Memory B cell (primary cell): Measurements from ENCODE around the gene SORCS2.

Experiments used
- ATAC-seq: fragments of 150-1000 bp; cut with Tn5 transposase; 2 replicates; pipeline ENCODE4 v1.10.0; 2021; ENCODE audit warnings: low read depth, mild to moderate bottlenecking, moderate library complexity
- DNase-seq, 2 donors: peaks; one replicate each; pipeline ENCODE4 v3.0.0; 2022; ENCODE audit warnings: low spot score in 2 of 2
- H3K27ac Mint-ChIP-seq: one replicate; pipeline ENCODE4 v1.8.0; 2022; ENCODE audit warnings: mild to moderate bottlenecking, moderate library complexity, mixed read lengths
- H3K27me3 Mint-ChIP-seq: one replicate; pipeline ENCODE4 v1.8.0; 2022; ENCODE audit warnings: mixed read lengths
- H3K36me3 Mint-ChIP-seq: one replicate; pipeline ENCODE4 v1.8.0; 2022; ENCODE audit warnings: mild to moderate bottlenecking, mixed read lengths
- H3K4me1 Mint-ChIP-seq: one replicate; pipeline ENCODE4 v1.8.0; 2022; ENCODE audit warnings: mixed read lengths
- H3K4me3 Mint-ChIP-seq: one replicate; pipeline ENCODE4 v1.8.0; 2022; ENCODE audit warnings: mild to moderate bottlenecking, moderate library complexity, mixed read lengths
- H3K9me3 Mint-ChIP-seq: one replicate; pipeline ENCODE4 v1.8.0; 2022; ENCODE audit warnings: mixed read lengths

SORCS2 gene

DNA sequence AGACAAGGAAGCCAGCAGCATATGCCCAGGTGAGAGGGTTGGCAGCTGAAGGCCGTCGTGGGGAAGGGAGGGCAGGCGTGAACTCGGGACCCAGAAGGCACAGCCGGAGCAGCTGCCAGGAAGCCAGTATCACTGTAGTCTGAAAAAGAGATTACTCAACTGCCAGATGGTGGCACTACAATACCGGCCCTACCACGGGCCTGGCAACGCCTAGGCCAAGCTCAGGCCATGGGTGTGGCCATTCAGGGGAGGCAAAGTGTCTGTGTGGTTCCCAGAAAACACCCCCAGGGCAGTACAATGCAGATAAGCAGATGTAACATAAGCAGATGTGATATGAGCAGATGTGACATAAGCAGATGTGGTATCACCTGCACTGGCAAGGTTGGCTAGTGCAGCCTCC, 511.4 kb downstream of the SORCS2 start:
- H3K36me3 Mint-ChIP-seq: no peaks in the 10 kb centered on the region
- H3K9me3 Mint-ChIP-seq: no peaks in the 10 kb centered on the region
- peaks cover 4% of the 10 kb centered on the region for H3K27me3 Mint-ChIP-seq
- DNase-seq (no peak), ATAC-seq (no peak)
- no peak overlapping the region for H3K27ac Mint-ChIP-seq
- no peaks in the 10 kb centered on the region for H3K4me1 Mint-ChIP-seq
- H3K4me3 Mint-ChIP-seq: no peak overlapping the region

DNA sequence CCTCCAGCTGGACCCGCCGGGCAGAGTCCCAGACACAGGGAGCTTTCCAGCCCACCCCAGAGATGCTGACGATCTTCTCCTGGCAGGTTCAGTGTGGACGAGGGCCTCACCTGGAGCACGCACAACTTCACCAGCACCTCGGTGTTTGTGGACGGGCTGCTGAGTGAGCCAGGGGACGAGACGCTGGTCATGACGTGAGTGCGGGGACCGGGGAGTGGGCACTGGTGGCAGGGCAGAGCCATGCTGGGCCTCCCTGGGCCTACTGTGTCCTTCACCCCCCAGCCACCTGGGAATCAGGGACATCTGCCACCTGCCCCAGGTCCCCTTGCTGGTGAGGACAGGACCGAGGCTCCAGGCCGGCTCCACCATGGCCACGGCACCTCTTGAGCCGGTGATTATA, 511.8 kb downstream of the SORCS2 start:
- no peaks in the 10 kb centered on the region for H3K36me3 Mint-ChIP-seq
- no peak overlapping the region for H3K4me3 Mint-ChIP-seq
- peaks cover 4% of the 10 kb centered on the region for H3K27me3 Mint-ChIP-seq
- H3K9me3 Mint-ChIP-seq: no peaks in the 10 kb centered on the region
- H3K4me1 Mint-ChIP-seq: no peaks in the 10 kb centered on the region
- H3K27ac Mint-ChIP-seq: no peak overlapping the region
- ATAC-seq: no peak
- DNase-seq: no peak

DNA sequence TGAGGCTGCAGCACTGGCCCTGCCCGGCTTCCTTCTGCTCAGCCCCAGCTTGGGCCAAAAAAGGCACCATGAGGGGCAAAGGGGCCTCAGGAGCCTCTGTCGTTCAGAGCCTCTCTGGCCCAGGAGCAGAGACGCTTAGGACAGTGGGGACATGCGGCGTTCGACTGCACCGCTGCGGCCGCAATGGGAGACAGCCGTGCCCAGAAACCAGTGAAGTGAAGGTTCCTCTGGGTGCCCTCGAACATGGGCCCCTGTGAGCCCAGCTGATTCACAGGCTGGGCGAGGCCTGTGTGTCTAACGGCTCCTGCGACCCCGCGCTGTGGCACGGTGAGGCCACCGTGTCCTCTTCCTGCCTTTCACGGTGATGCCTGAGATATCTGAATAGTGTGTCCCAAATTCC, 512.3 kb downstream of the SORCS2 start:
- no peak overlapping the region for H3K4me3 Mint-ChIP-seq
- ATAC-seq (no peak), DNase-seq (no peak)
- no peaks in the 10 kb centered on the region for H3K4me1 Mint-ChIP-seq
- H3K27me3 Mint-ChIP-seq: peaks cover 3% of the 10 kb centered on the region
- H3K9me3 Mint-ChIP-seq: no peaks in the 10 kb centered on the region
- H3K27ac Mint-ChIP-seq: no peak overlapping the region
- H3K36me3 Mint-ChIP-seq: no peaks in the 10 kb centered on the region

GRCh38 chr4:7705062-7705461, 512.7 kb downstream of the SORCS2 start:
- Mint-ChIP-seq H3K4me3 (no peak overlapping the region), H3K36me3 (no peaks in the 10 kb centered on the region), H3K9me3 (no peaks in the 10 kb centered on the region), H3K27ac (no peak overlapping the region), H3K4me1 (no peaks in the 10 kb centered on the region), H3K27me3 (peaks cover 1% of the 10 kb centered on the region)
- ATAC-seq (no peak), DNase-seq (no peak)

- H3K36me3 Mint-ChIP-seq: no peaks in the 10 kb centered on the region
- no peak overlapping the region for H3K27ac Mint-ChIP-seq
- peaks cover 1% of the 10 kb centered on the region for H3K27me3 Mint-ChIP-seq
- ATAC-seq (no peak), DNase-seq (no peak)
- no peaks in the 10 kb centered on the region for H3K4me1 Mint-ChIP-seq
- no peak overlapping the region for H3K4me3 Mint-ChIP-seq
- no peaks in the 10 kb centered on the region for H3K9me3 Mint-ChIP-seq
Measured at GRCh38 chr4:7705593-7705992, 513.3 kb downstream of the SORCS2 start.

- Mint-ChIP-seq H3K4me3 (no peak overlapping the region), H3K36me3 (no peaks in the 10 kb centered on the region), H3K4me1 (no peaks in the 10 kb centered on the region), H3K9me3 (no peaks in the 10 kb centered on the region), H3K27me3 (no peaks in the 10 kb centered on the region), H3K27ac (no peak overlapping the region)
- ATAC-seq: no peak
- DNase-seq: no peak
Measured at GRCh38 chr4:7708238-7708637, 515.9 kb downstream of the SORCS2 start.

- DNase-seq (no peak), ATAC-seq (no peak)
- Mint-ChIP-seq H3K9me3 (no peaks in the 10 kb centered on the region), H3K27ac (no peak overlapping the region), H3K36me3 (no peaks in the 10 kb centered on the region), H3K4me1 (no peaks in the 10 kb centered on the region), H3K27me3 (no peaks in the 10 kb centered on the region), H3K4me3 (no peak overlapping the region)
Measured at GRCh38 chr4:7708981-7709380, 516.6 kb downstream of the SORCS2 start.

DNA sequence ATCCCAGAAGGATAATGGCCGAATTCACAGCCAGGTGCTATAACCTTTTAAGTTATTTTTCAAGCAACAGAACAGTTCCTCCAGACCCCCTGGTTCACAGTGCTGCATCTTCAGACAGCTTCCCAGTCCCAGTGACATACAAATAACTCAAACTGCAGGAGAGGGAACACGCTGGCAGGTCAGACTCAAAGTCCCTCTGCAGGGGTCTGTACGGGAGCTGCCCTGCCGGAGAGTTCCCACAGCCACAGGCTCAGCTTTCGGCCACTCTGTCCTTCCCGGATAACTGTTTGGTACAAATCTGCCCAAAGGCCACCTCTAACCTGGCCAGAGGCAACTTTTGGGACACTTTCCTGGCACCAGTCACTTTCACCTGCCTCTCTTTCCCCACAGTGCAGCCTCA, 517.1 kb downstream of the SORCS2 start:
- Mint-ChIP-seq H3K27ac (no peak overlapping the region), H3K36me3 (no peaks in the 10 kb centered on the region), H3K27me3 (no peaks in the 10 kb centered on the region), H3K4me1 (no peaks in the 10 kb centered on the region), H3K9me3 (no peaks in the 10 kb centered on the region), H3K4me3 (no peak overlapping the region)
- ATAC-seq (no peak), DNase-seq (no peak)

DNA sequence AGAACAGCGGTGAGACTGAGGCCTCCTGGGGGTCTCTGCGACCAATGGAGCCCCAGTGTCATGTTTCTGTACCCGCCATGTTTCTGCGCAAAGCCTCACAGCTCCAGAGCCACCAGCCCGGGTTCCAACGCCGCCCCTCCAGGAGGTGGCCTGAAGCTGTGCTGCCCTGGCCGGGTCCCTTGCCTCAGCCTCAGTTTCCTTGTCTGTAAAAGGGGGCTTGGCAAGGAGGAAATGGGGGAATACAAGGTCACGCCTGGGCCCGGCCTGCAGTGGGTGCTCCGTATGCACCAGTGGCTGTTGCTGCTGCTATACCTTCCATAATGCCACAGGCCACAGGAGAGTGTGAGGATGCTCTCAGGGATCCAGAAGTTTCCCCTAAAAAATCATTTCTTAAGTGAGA, 517.8 kb downstream of the SORCS2 start:
- no peak overlapping the region for H3K27ac Mint-ChIP-seq
- H3K9me3 Mint-ChIP-seq: peaks cover 2% of the 10 kb centered on the region
- no peaks in the 10 kb centered on the region for H3K4me1 Mint-ChIP-seq
- no peaks in the 10 kb centered on the region for H3K36me3 Mint-ChIP-seq
- no peak overlapping the region for H3K4me3 Mint-ChIP-seq
- H3K27me3 Mint-ChIP-seq: peaks cover 4% of the 10 kb centered on the region
- ATAC-seq (no peak), DNase-seq (no peak)

DNA sequence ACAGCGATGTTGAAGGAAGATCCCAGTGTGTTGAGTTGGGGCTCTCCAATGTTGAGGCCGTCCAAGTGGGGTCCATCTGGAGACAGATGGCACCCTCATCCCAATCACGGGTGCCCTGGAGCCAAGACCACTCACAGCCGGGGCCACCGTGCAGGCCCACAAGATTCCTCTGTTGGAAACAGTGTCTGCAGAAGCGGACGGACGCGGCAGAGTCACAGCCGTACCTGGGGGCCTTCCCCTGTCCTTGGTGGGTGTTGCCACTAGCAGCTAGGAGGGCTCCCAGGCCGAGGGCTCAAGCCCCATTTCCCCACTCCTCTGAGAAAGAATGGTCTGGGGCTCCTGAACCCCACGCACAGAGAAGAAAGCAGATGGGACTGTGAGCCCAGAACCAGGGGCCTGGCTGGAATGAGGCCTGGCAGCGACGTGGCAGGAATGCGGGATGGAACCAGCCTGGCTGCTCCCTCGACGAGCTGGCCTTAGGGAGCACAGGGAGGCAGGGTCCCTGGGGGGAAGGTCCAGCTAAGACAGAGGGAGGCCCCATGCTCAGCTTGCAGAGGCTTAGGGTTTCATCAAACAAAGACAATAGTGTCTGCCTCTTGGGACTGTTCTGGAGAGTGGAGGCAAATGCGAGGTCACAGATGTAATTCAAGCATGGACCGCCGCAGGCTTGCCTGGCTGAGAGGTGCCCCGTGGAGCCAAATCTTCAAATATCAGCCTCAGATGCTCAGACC, 518.4 kb downstream of the SORCS2 start:
- no peak for DNase-seq
- Mint-ChIP-seq H3K4me3 (no peak overlapping the region), H3K4me1 (no peaks in the 10 kb centered on the region), H3K27ac (no peak overlapping the region), H3K9me3 (peaks cover 2% of the 10 kb centered on the region), H3K36me3 (no peaks in the 10 kb centered on the region), H3K27me3 (peaks cover 4% of the 10 kb centered on the region)
- ATAC-seq: no peak

DNA sequence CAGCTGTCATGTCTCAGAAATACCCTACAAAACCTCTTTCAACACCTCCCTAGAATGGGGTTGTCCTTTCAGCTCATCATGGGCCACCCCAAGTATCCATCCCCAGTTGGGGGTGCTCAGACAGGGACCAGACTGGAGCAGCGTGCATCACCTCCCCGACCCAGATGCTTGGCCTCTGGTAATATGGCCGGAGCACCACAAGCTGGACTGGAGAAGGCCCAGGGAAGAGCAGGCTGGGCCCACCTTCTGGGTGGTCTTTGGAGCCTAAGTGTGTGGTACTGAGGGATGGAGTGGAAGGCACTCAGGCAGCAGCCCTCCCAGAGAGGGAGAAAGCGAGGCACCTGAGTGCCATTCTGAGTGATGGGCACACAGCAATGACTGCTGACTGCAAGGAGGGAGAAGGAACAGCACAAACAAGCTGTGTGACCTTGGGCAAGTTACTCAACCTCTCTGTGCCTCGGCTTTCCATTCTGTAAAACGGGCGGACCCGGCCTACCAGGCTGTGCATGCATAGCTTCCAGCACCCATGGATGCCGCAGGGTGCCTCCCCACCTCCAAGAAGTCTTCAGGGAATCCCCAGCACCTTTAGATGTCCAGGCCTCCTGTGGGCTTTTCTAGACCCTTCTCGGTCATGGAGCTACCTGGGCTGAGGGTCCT, 519.1 kb downstream of the SORCS2 start:
- Mint-ChIP-seq H3K9me3 (peaks cover 4% of the 10 kb centered on the region), H3K4me3 (no peak overlapping the region), H3K4me1 (no peaks in the 10 kb centered on the region), H3K27ac (no peak overlapping the region), H3K36me3 (no peaks in the 10 kb centered on the region), H3K27me3 (peaks cover 7% of the 10 kb centered on the region)
- DNase-seq (no peak), ATAC-seq (no peak)

- H3K27ac Mint-ChIP-seq: no peak overlapping the region
- H3K36me3 Mint-ChIP-seq: no peaks in the 10 kb centered on the region
- ATAC-seq (no peak), DNase-seq (no peak)
- no peak overlapping the region for H3K4me3 Mint-ChIP-seq
- H3K4me1 Mint-ChIP-seq: no peaks in the 10 kb centered on the region
- H3K27me3 Mint-ChIP-seq: peaks cover 10% of the 10 kb centered on the region
- peaks cover 5% of the 10 kb centered on the region for H3K9me3 Mint-ChIP-seq
Measured at GRCh38 chr4:7712021-7712671, 519.8 kb downstream of the SORCS2 start.

- peaks cover 5% of the 10 kb centered on the region for H3K9me3 Mint-ChIP-seq
- H3K27ac Mint-ChIP-seq: no peak overlapping the region
- no peaks in the 10 kb centered on the region for H3K4me1 Mint-ChIP-seq
- peaks cover 14% of the 10 kb centered on the region for H3K27me3 Mint-ChIP-seq
- no peaks in the 10 kb centered on the region for H3K36me3 Mint-ChIP-seq
- DNase-seq (no peak), ATAC-seq (no peak)
- H3K4me3 Mint-ChIP-seq: no peak overlapping the region
Measured at GRCh38 chr4:7713757-7714156, 521.4 kb downstream of the SORCS2 start.

DNA sequence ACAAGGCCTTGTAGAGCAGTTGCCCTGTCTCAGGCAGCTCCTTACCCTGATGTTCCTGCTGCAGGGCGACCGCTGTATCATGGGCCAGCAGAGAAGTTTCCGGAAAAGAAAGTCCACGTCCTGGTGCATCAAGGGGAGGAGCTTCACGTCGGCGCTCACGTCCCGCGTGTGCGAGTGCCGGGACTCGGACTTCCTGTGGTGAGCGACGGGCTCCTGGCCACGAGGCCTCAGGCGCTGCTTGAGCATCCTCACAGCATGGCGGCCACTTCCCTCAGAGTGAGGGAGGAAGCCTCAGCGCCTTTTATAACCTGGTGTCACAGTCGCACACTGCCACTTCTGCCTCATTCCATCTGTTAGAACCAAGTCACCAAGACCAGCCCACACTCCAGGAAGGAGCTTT, 521.8 kb downstream of the SORCS2 start:
- Mint-ChIP-seq H3K36me3 (no peaks in the 10 kb centered on the region), H3K27me3 (peaks cover 15% of the 10 kb centered on the region), H3K27ac (no peak overlapping the region), H3K4me3 (no peak overlapping the region), H3K4me1 (no peaks in the 10 kb centered on the region), H3K9me3 (peaks cover 5% of the 10 kb centered on the region)
- no peak for ATAC-seq
- no peak for DNase-seq
